Activated CD4-positive, alpha-beta memory T cell treated with anti-CD3 and anti-CD28 coated beads, Interleukin-2, amount 10 ng/mL, durations not matched to agents 7 days and 5 days (primary cell): ENCODE results near the gene ST14. TPM values are rescaled to one million over a fixed set of nuclear protein-coding genes. Genes with fewer than 3 reads are reported as not detected.

Source experiments
- CTCF ChIA-PET: fragments of 350-600 bp; sonication (Branson Sonifier 250); formaldehyde crosslinking; loops from one replicate; lab custom pipeline; 2021; ENCODE audit warnings: antibody characterized with exemption, inconsistent platforms; lab: Charles Lee
- POLR2A ChIA-PET: fragments of 350-600 bp; sonication (Branson Sonifier 250); formaldehyde crosslinking; loops from one replicate; lab custom pipeline; 2021; ENCODE audit warnings: antibody characterized with exemption; lab: Charles Lee
- DNase-seq: peaks from one replicate; pipeline ENCODE4 v3.0.0-alpha.2; 2020
- H3K27ac Mint-ChIP-seq: one replicate; pipeline ENCODE4 v1.8.0; 2021; ENCODE audit warnings: mild to moderate bottlenecking, mixed read lengths
- H3K27me3 Mint-ChIP-seq: one replicate; pipeline ENCODE4 v1.8.0; 2021; ENCODE audit warnings: mixed read lengths
- H3K36me3 Mint-ChIP-seq: one replicate; pipeline ENCODE4 v1.8.0; 2021; ENCODE audit warnings: low read depth, mixed read lengths
- H3K4me1 Mint-ChIP-seq: one replicate; pipeline ENCODE4 v1.8.0; 2021; ENCODE audit warnings: mixed read lengths
- H3K4me3 Mint-ChIP-seq: one replicate; pipeline ENCODE4 v1.8.0; 2021; ENCODE audit warnings: mild to moderate bottlenecking, mixed read lengths
- H3K9me3 Mint-ChIP-seq: one replicate; pipeline ENCODE4 v1.8.0; 2021; ENCODE audit warnings: mixed read lengths
- total RNA-seq, 2 experiments: library from RNA; stranded (reverse); gene quantifications; one replicate each; pipeline ENCODE4 v1.2.3, GENCODE V29; 2021

ST14 gene
- not detected for total RNA-seq

- ChIA-PET POLR2A (interaction anchor here (1.1 kb wide), 1 partner anchor 157 kb away, joined by 3 read pairs; the partner anchor contains the start of gene PRDM10), CTCF (no interaction called here)
- Mint-ChIP-seq H3K27ac (no peak within 1 kb of the TSS), H3K4me1 (peaks cover 18% of the 10 kb centered on the region), H3K4me3 (peak within 1 kb of the TSS; percentile 24), H3K9me3 (no peaks in the 10 kb centered on the region), H3K27me3 (peaks cover 66% of the 10 kb centered on the region), H3K36me3 (peaks cover 2% of the 10 kb centered on the region)
- no peak for DNase-seq
Observed at GRCh38 chr11:130159657-130160497, at the start of gene ST14. TSS of gene ST14 (plus strand) at chr11:130159782. CDS start at chr11:130159980, 198 bp downstream.

GRCh38 chr11:130110339-130111108 lies 49.1 kb upstream of the ST14 start:
- CTCF ChIA-PET = no interaction called here
- POLR2A ChIA-PET = no interaction called here
- DNase-seq = no peak
- Mint-ChIP-seq H3K36me3 (peaks cover 9% of the 10 kb centered on the region), H3K9me3 (no peaks in the 10 kb centered on the region), H3K27me3 (peaks cover 5% of the 10 kb centered on the region), H3K27ac (no peak overlapping the region), H3K4me1 (no peaks in the 10 kb centered on the region), H3K4me3 (no peak overlapping the region)

- Mint-ChIP-seq H3K36me3 (peaks cover 4% of the 10 kb centered on the region), H3K4me3 (no peak overlapping the region), H3K27me3 (peaks cover 6% of the 10 kb centered on the region), H3K4me1 (no peaks in the 10 kb centered on the region), H3K9me3 (no peaks in the 10 kb centered on the region), H3K27ac (no peak overlapping the region)
- ChIA-PET CTCF (interaction anchor here (1.2 kb wide), 1 partner anchor 362 kb away, joined by 3 read pairs; no protein-coding TSS in a partner anchor), POLR2A (no interaction called here)
- no peak for DNase-seq
Observed at GRCh38 chr11:130112071-130112830, 47.3 kb upstream of the ST14 start.

- POLR2A ChIA-PET = no interaction called here
- H3K9me3 Mint-ChIP-seq = no peaks in the 10 kb centered on the region
- CTCF ChIA-PET = no interaction called here
- H3K4me3 Mint-ChIP-seq = no peak overlapping the region
- no peak for DNase-seq
- no peak overlapping the region for H3K27ac Mint-ChIP-seq
- peaks cover 4% of the 10 kb centered on the region for H3K36me3 Mint-ChIP-seq
- peaks cover 13% of the 10 kb centered on the region for H3K4me1 Mint-ChIP-seq
- peaks cover 8% of the 10 kb centered on the region for H3K27me3 Mint-ChIP-seq
Observed at GRCh38 chr11:130114281-130114680, 45.3 kb upstream of the ST14 start.

GRCh38 chr11:130114726-130115125 lies 44.9 kb upstream of the ST14 start:
- H3K27me3 Mint-ChIP-seq = peaks cover 11% of the 10 kb centered on the region
- no peaks in the 10 kb centered on the region for H3K9me3 Mint-ChIP-seq
- DNase-seq = no peak
- H3K4me3 Mint-ChIP-seq = no peak overlapping the region
- POLR2A ChIA-PET = interaction anchor here (1.0 kb wide), 1 partner anchor 43 kb away, joined by 4 read pairs; no protein-coding TSS in a partner anchor
- H3K36me3 Mint-ChIP-seq = peaks cover 4% of the 10 kb centered on the region
- CTCF ChIA-PET = no interaction called here
- peaks cover 17% of the 10 kb centered on the region for H3K4me1 Mint-ChIP-seq
- no peak overlapping the region for H3K27ac Mint-ChIP-seq

- peaks cover 13% of the 10 kb centered on the region for H3K27me3 Mint-ChIP-seq
- no peak for DNase-seq
- no peak overlapping the region for H3K27ac Mint-ChIP-seq
- peaks cover 17% of the 10 kb centered on the region for H3K4me1 Mint-ChIP-seq
- no peak overlapping the region for H3K4me3 Mint-ChIP-seq
- POLR2A ChIA-PET = interaction anchor here (1.0 kb wide), 1 partner anchor 44 kb away, joined by 4 read pairs; no protein-coding TSS in a partner anchor
- H3K9me3 Mint-ChIP-seq = no peaks in the 10 kb centered on the region
- CTCF ChIA-PET = no interaction called here
- peaks cover 2% of the 10 kb centered on the region for H3K36me3 Mint-ChIP-seq
Observed at GRCh38 chr11:130115218-130115617, 44.4 kb upstream of the ST14 start.

GRCh38 chr11:130118165-130118564 lies 41.4 kb upstream of the ST14 start:
- POLR2A ChIA-PET = interaction anchor here (1.1 kb wide), 1 partner anchor 115 kb away, joined by 3 read pairs; no protein-coding TSS in a partner anchor
- Mint-ChIP-seq H3K4me1 (peaks cover 35% of the 10 kb centered on the region), H3K27me3 (peaks cover 20% of the 10 kb centered on the region), H3K36me3 (peaks cover 13% of the 10 kb centered on the region), H3K9me3 (no peaks in the 10 kb centered on the region), H3K4me3 (no peak overlapping the region), H3K27ac (no peak overlapping the region)
- DNase-seq = no peak
- CTCF ChIA-PET = interaction anchor here (4.9 kb wide), 1 partner anchor 14 kb away, joined by 31 read pairs; no protein-coding TSS in a partner anchor

GRCh38 chr11:130118636-130119387 lies 40.8 kb upstream of the ST14 start:
- Mint-ChIP-seq H3K4me1 (peaks cover 35% of the 10 kb centered on the region), H3K4me3 (no peak overlapping the region), H3K27ac (no peak overlapping the region), H3K36me3 (peaks cover 16% of the 10 kb centered on the region), H3K9me3 (no peaks in the 10 kb centered on the region), H3K27me3 (peaks cover 23% of the 10 kb centered on the region)
- CTCF ChIA-PET = interaction anchor here (4.9 kb wide), 1 partner anchor 13 kb away, joined by 31 read pairs; no protein-coding TSS in a partner anchor
- POLR2A ChIA-PET = interaction anchor here (1.1 kb wide), 1 partner anchor 115 kb away, joined by 3 read pairs; no protein-coding TSS in a partner anchor
- DNase-seq = no peak

- Mint-ChIP-seq H3K9me3 (no peaks in the 10 kb centered on the region), H3K27me3 (peaks cover 24% of the 10 kb centered on the region), H3K4me3 (no peak overlapping the region), H3K36me3 (peaks cover 19% of the 10 kb centered on the region), H3K27ac (no peak overlapping the region), H3K4me1 (peaks cover 35% of the 10 kb centered on the region)
- CTCF ChIA-PET = interaction anchor here (4.9 kb wide), 1 partner anchor 12 kb away, joined by 31 read pairs; no protein-coding TSS in a partner anchor
- POLR2A ChIA-PET = no interaction called here
- no peak for DNase-seq
Observed at GRCh38 chr11:130120045-130120444, 39.5 kb upstream of the ST14 start.

GRCh38 chr11:130121445-130121978 lies 38.1 kb upstream of the ST14 start:
- H3K27ac Mint-ChIP-seq = no peak overlapping the region
- no peak overlapping the region for H3K4me3 Mint-ChIP-seq
- ChIA-PET CTCF (interaction anchor here (1.1 to 4.9 kb wide), 2 partner anchors 10 to 198 kb away, joined by 5 to 31 read pairs; no protein-coding TSS in a partner anchor), POLR2A (no interaction called here)
- peaks cover 22% of the 10 kb centered on the region for H3K27me3 Mint-ChIP-seq
- DNase-seq = no peak
- peaks cover 35% of the 10 kb centered on the region for H3K4me1 Mint-ChIP-seq
- H3K36me3 Mint-ChIP-seq = peaks cover 19% of the 10 kb centered on the region
- no peaks in the 10 kb centered on the region for H3K9me3 Mint-ChIP-seq

- Mint-ChIP-seq H3K4me1 (peaks cover 35% of the 10 kb centered on the region), H3K36me3 (peaks cover 19% of the 10 kb centered on the region), H3K9me3 (no peaks in the 10 kb centered on the region), H3K27ac (no peak overlapping the region), H3K27me3 (peaks cover 22% of the 10 kb centered on the region), H3K4me3 (no peak overlapping the region)
- POLR2A ChIA-PET = no interaction called here
- no peak for DNase-seq
- CTCF ChIA-PET = interaction anchor here (0.6 to 4.9 kb wide), 4 partner anchors 10 to 320 kb away, joined by 3 to 31 read pairs (median 4); no protein-coding TSS in a partner anchor
Observed at GRCh38 chr11:130122141-130122575, 37.4 kb upstream of the ST14 start.
